H9 (cell line): Measurements from ENCODE around the gene FBH1. TPM values are rescaled to one million over a fixed set of nuclear protein-coding genes. Genes with fewer than 3 reads are reported as not detected.

ENCODE experiments used
- DNase-seq: peaks from one replicate; pipeline ENCODE4 v3.0.0-alpha.2; 2017
- H2AFZ ChIP-seq: one replicate; pipeline ENCODE4 v1.6.1; 2013; ENCODE audit warnings: mild to moderate bottlenecking, low read length, control low read depth, moderate library complexity
- H2AK5ac ChIP-seq: 2 replicates; pipeline ENCODE4 v1.6.1; 2013; ENCODE audit warnings: low read length, control low read depth, mixed read lengths; ENCODE audit not compliant: insufficient read length
- H2BK120ac ChIP-seq: one replicate; pipeline ENCODE4 v1.6.1; 2013; ENCODE audit warnings: low read depth, mild to moderate bottlenecking, low read length, control low read depth, inconsistent platforms; ENCODE audit not compliant: poor library complexity, severe bottlenecking
- H2BK12ac ChIP-seq: 2 replicates; pipeline ENCODE4 v1.6.1; 2013; ENCODE audit warnings: low read length, control low read depth, mixed read lengths, low read depth; ENCODE audit not compliant: insufficient read length
- H2BK15ac ChIP-seq: 2 replicates; pipeline ENCODE4 v1.6.1; 2013; ENCODE audit warnings: low read depth, low read length, control low read depth
- H2BK20ac ChIP-seq: one replicate; pipeline ENCODE4 v1.6.1; 2013; ENCODE audit warnings: low read depth, mild to moderate bottlenecking, low read length, control low read depth, inconsistent platforms; ENCODE audit not compliant: poor library complexity, severe bottlenecking
- H2BK5ac ChIP-seq: 2 replicates; pipeline ENCODE4 v1.6.1; 2013; ENCODE audit warnings: low read length, control low read depth, mixed read lengths; ENCODE audit not compliant: insufficient read length
- H3K14ac ChIP-seq: 2 replicates; pipeline ENCODE4 v1.6.1; 2013; ENCODE audit warnings: low read length, control low read depth; ENCODE audit not compliant: insufficient read depth
- H3K18ac ChIP-seq: 2 replicates; pipeline ENCODE4 v1.6.1; 2013; ENCODE audit warnings: low read depth, mild to moderate bottlenecking, mixed read lengths, low read length, control low read depth; ENCODE audit not compliant: insufficient read length
- H3K23ac ChIP-seq: 2 replicates; pipeline ENCODE4 v1.6.1; 2013; ENCODE audit warnings: low read length, control low read depth, mixed read lengths, low read depth; ENCODE audit not compliant: insufficient read length
- H3K23me2 ChIP-seq: 2 replicates; pipeline ENCODE4 v1.6.1; 2013; ENCODE audit warnings: low read depth, mild to moderate bottlenecking, mixed read lengths, low read length, control low read depth; ENCODE audit not compliant: insufficient read length, poor library complexity, severe bottlenecking
- H3K27ac ChIP-seq: 2 replicates; pipeline ENCODE4 v1.5.1; 2013; ENCODE audit warnings: low read length, control low read depth, mixed read lengths, low read depth; ENCODE audit not compliant: insufficient read length
- H3K27me3 ChIP-seq: 2 replicates; pipeline ENCODE4 v1.6.1; 2013; ENCODE audit warnings: low read length, control low read depth, inconsistent platforms; ENCODE audit not compliant: insufficient read depth
- H3K4ac ChIP-seq: 2 replicates; pipeline ENCODE4 v1.6.1; 2013; ENCODE audit warnings: low read depth, mild to moderate bottlenecking, control low read depth, inconsistent platforms, low read length, moderate library complexity
- H3K4me1 ChIP-seq: 2 replicates; pipeline ENCODE4 v1.6.1; 2013; ENCODE audit warnings: low read length, control low read depth, inconsistent platforms; ENCODE audit not compliant: insufficient read depth
- H3K4me2 ChIP-seq: 2 replicates; pipeline ENCODE4 v1.6.1; 2013; ENCODE audit warnings: low read length, control low read depth, mixed read lengths; ENCODE audit not compliant: insufficient read length, insufficient read depth
- H3K56ac ChIP-seq: 2 replicates; pipeline ENCODE4 v1.6.1; 2013; ENCODE audit warnings: low read depth, mild to moderate bottlenecking, mixed read lengths, low read length, control low read depth; ENCODE audit not compliant: insufficient read length
- H3K79me1 ChIP-seq: 2 replicates; pipeline ENCODE4 v1.6.1; 2013; ENCODE audit warnings: low read depth, mild to moderate bottlenecking, moderate library complexity, low read length, control low read depth, inconsistent platforms; ENCODE audit not compliant: insufficient read depth, poor library complexity, severe bottlenecking
- H3K79me2 ChIP-seq: 2 replicates; pipeline ENCODE4 v1.6.1; 2013; ENCODE audit warnings: low read length, control low read depth, inconsistent platforms; ENCODE audit not compliant: insufficient read depth
- H3K9ac ChIP-seq: 2 replicates; pipeline ENCODE4 v1.6.1; 2013; ENCODE audit warnings: low read length, control low read depth, mixed read lengths; ENCODE audit not compliant: insufficient read length; ENCODE audit errors: extremely low read depth
- H3K9me3 ChIP-seq: one replicate; pipeline ENCODE4 v1.6.1; 2013; ENCODE audit warnings: low read depth, low read length, inconsistent platforms; ENCODE audit not compliant: control insufficient read depth
- H3T11ph ChIP-seq: one replicate; pipeline ENCODE4 v1.6.1; 2013; ENCODE audit warnings: mild to moderate bottlenecking, low read length, control low read depth, inconsistent platforms
- H4K20me1 ChIP-seq: one replicate; pipeline ENCODE4 v1.6.1; 2013; ENCODE audit not compliant: control insufficient read depth, insufficient read length, insufficient read depth
- H4K5ac ChIP-seq: 2 replicates; pipeline ENCODE4 v1.6.1; 2013; ENCODE audit warnings: low read depth, mild to moderate bottlenecking, mixed read lengths, low read length, control low read depth; ENCODE audit not compliant: insufficient read length
- H4K8ac ChIP-seq: replicated peaks from 2 replicates; pipeline ENCODE4 v1.6.1; 2013; ENCODE audit warnings: low read length, control low read depth, mixed read lengths, low read depth; ENCODE audit not compliant: insufficient read length
- H4K91ac ChIP-seq: 2 replicates; pipeline ENCODE4 v1.6.1; 2013; ENCODE audit warnings: low read depth, mild to moderate bottlenecking, moderate library complexity, mixed read lengths, low read length, control low read depth; ENCODE audit not compliant: insufficient read length
- H3K27ac Mint-ChIP-seq, 3 experiments: 2 replicates in 2 of 3; 3 replicates in 1 of 3; pipeline ENCODE4 v1.8.0; 2020 to 2021; ENCODE audit warnings: mixed read lengths in 3 of 3, mild to moderate bottlenecking in 1 of 3, moderate library complexity in 1 of 3
- H3K27me3 Mint-ChIP-seq: 2 replicates; pipeline ENCODE4 v1.8.0; 2021; ENCODE audit warnings: low read depth, mild to moderate bottlenecking, moderate library complexity, mixed read lengths
- H3K36me3 Mint-ChIP-seq, 3 experiments: 2 replicates in 2 of 3; 3 replicates in 1 of 3; pipeline ENCODE4 v1.8.0; 2020 to 2021; ENCODE audit warnings: low read depth in 3 of 3, mixed read lengths in 3 of 3; ENCODE audit not compliant: insufficient read depth in 1 of 3
- H3K4me1 Mint-ChIP-seq, 2 experiments: 2 replicates each; pipeline ENCODE4 v1.8.0; 2020; ENCODE audit warnings: mixed read lengths in 2 of 2
- H3K4me3 Mint-ChIP-seq, 2 experiments: 2 replicates in 1 of 2; 3 replicates in 1 of 2; pipeline ENCODE4 v1.8.0; 2020 to 2021; ENCODE audit warnings: mild to moderate bottlenecking in 2 of 2, mixed read lengths in 2 of 2, moderate library complexity in 1 of 2
- H3K9me3 Mint-ChIP-seq, 2 experiments: 2 replicates in 1 of 2; 3 replicates in 1 of 2; pipeline ENCODE4 v1.8.0; 2020; ENCODE audit warnings: mild to moderate bottlenecking in 2 of 2, mixed read lengths in 2 of 2, moderate library complexity in 1 of 2
- CTCF ChIP-seq: fragments of 200-600 bp; sonication (generic); conservative IDR thresholded peaks from 3 replicates; pipeline ENCODE4 v1.8.0; 2021; ENCODE audit warnings: antibody characterized with exemption, mild to moderate bottlenecking
- WGBS: extraction: QIAGEN DNeasy Blood & Tissue Kit; methylation state at CpG from one replicate; pipeline ENCODE4 v1.1.7; 2013; ENCODE audit warnings: missing lambda C conversion rate, low lambda C conversion rate, mixed read lengths; ENCODE audit not compliant: insufficient read length; ENCODE audit errors: extremely low coverage; 5-methylcytosine and 5-hydroxymethylcytosine counted together
- total RNA-seq: library from RNA; stranded (reverse); gene quantifications from 2 replicates; pipeline ENCODE4 v1.2.1, GENCODE V29; 2021

Gene FBH1
- total RNA-seq, 1 experiment from 2014 or later: 52.2 TPM

GRCh38 chr10:5963071-5963470 lies 73.0 kb downstream of the FBH1 start:
- no peak overlapping the region for H3K18ac ChIP-seq
- no peak overlapping the region for H2BK20ac ChIP-seq
- H2BK5ac ChIP-seq: no peak overlapping the region
- no peak overlapping the region for H3K14ac ChIP-seq
- H3K4ac ChIP-seq: no peak overlapping the region
- no peak overlapping the region for H3T11ph ChIP-seq
- H3K27me3 ChIP-seq: no peaks in the 10 kb centered on the region
- no peak overlapping the region for H4K5ac ChIP-seq
- H3K36me3 Mint-ChIP-seq: no peaks in the 10 kb centered on the region
- no peak overlapping the region for H3K23ac ChIP-seq
- no peaks in the 10 kb centered on the region for H4K20me1 ChIP-seq
- no peak overlapping the region for H2BK120ac ChIP-seq
- no peak overlapping the region for H3K4me3 Mint-ChIP-seq
- H3K4me2 ChIP-seq: no peak overlapping the region
- H3K9me3 ChIP-seq: no peaks in the 10 kb centered on the region
- H3K9me3 Mint-ChIP-seq: no peaks in the 10 kb centered on the region
- no peak overlapping the region for H3K56ac ChIP-seq
- no peak overlapping the region; a peak in 1 of 7 replicates for H3K27ac Mint-ChIP-seq
- WGBS: no CpG with 5 or more reads among the region's 7 CpGs
- H3K79me2 ChIP-seq: no peaks in the 10 kb centered on the region
- no peaks in the 10 kb centered on the region for H3K79me1 ChIP-seq
- H3K4me1 Mint-ChIP-seq: peaks cover 3 to 5% of the 10 kb centered on the region in 2 experiments; a peak in 2 of 4 replicates
- no peaks in the 10 kb centered on the region for H3K23me2 ChIP-seq
- H3K9ac ChIP-seq: no peak overlapping the region
- no peak overlapping the region for H2BK12ac ChIP-seq
- H2BK15ac ChIP-seq: no peak overlapping the region
- peak; percentile 20 for DNase-seq
- H2AFZ ChIP-seq: no peak overlapping the region
- H3K27me3 Mint-ChIP-seq: peaks cover 1% of the 10 kb centered on the region
- no peak overlapping the region for H4K91ac ChIP-seq
- no peaks in the 10 kb centered on the region; the same call in 1 of the 2 replicates for H3K4me1 ChIP-seq
- no peak overlapping the region for H2AK5ac ChIP-seq
- no peak overlapping the region for H3K27ac ChIP-seq
- TF ChIP-seq CTCF: no peak
- no peak overlapping the region for H4K8ac ChIP-seq
